DMS79 (cell line): ENCODE measurements around the gene IGFL3.
"Not testable (repeated sequence)": the region's sequence is repeated elsewhere in the genome, so short reads cannot be mapped to it uniquely, and the experiment has no call there.

Experiments
- DNase-seq: peaks from one replicate; lab custom pipeline; 2025; lab: John Stamatoyannopoulos, UW

IGFL3 gene

GRCh38 chr19:46124638-46125115, at the start of gene IGFL3:
TSS of gene IGFL3 (minus strand) at chr19:46124688. CDS start at chr19:46124649, 39 bp downstream.
- no peak for DNase-seq

GRCh38 chr19:46173886-46174480, 49.5 kb upstream of the IGFL3 start:
- no peak for DNase-seq

DNA sequence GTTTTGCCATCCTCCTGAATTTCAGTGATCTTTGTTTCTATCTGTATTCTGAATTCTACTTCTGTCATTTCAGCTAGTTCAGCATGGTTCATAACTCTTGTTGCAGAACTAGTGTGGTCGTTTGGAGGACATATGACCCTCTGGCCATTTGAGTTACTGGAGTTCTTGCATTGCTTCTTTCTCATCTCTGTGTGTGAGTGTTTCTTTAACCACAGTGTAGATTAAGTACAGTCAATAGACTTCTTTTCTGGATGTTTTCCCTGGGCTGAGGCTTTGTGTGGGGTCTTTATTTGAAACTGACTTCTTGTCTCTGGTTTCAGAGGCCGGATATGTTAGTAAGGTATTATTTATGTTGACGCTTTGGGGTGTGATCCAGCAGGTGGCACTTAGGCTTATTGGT, 38.2 kb upstream of the IGFL3 start:
- DNase-seq: no peak

DNA sequence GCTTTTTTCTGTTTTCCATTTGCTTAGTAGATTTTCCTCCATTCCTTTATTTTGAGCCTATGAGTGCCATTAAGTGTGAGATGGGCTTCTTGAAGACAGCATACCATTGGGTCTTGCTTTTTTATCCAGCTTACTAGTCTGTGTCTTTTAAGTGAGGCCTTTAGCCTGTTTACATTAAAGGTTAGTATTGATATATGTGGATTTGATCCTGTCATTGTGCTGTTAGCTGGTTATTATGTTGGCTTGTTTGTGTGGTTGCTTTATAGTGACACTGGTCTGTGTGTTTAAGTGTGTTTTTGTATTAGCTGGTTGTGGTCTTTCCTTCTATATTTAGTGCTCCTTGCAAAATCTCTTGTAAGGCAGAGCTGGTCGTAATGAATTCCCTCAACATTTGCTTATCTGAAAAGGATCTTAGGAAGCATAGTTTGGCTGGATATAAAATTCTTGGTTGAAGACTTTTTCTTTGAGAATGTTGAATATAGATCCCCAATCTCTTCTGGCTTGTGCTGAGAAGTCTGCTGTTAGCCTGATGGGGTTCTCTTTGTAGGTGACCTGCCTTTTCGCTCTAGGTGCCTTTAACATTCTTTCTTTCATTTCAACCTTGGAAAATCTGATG, 37.3 kb upstream of the IGFL3 start:
- not testable (repeated sequence) for DNase-seq

- no peak for DNase-seq
Measured at GRCh38 chr19:46160233-46160775, 35.8 kb upstream of the IGFL3 start.

- no peak for DNase-seq
Measured at GRCh38 chr19:46159418-46160232, 35.1 kb upstream of the IGFL3 start.

DNA sequence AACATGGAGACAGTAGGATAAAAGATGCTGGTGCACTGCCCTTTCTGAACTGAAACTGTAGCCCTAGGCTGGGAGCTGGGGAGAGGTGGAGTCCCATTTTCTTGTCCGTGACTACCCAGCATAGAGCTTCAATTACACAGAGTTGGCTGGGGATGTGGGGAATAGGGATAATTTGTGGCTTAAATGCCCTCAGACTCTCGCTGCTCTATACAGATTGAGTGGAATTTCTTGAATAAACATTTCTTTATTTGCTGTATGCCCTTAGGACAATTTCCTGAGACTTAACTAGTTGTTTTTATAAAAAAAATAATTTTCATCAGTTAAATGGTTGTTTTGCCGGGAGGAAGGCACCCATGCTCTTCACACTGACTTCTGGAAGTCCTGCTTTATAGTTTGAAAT, 30.7 kb upstream of the IGFL3 start:
- DNase-seq: no peak

GRCh38 chr19:46150606-46151005, 26.1 kb upstream of the IGFL3 start:
- DNase-seq: no peak

- DNase-seq: no peak
Measured at GRCh38 chr19:46147791-46148288, 23.4 kb upstream of the IGFL3 start, which contains the start of gene IGFL2. TSS of gene IGFL2 (plus strand) at chr19:46148238. CDS start at chr19:46148279, 41 bp downstream.

- DNase-seq: no peak
Measured at GRCh38 chr19:46147166-46147740, 22.8 kb upstream of the IGFL3 start.

DNA sequence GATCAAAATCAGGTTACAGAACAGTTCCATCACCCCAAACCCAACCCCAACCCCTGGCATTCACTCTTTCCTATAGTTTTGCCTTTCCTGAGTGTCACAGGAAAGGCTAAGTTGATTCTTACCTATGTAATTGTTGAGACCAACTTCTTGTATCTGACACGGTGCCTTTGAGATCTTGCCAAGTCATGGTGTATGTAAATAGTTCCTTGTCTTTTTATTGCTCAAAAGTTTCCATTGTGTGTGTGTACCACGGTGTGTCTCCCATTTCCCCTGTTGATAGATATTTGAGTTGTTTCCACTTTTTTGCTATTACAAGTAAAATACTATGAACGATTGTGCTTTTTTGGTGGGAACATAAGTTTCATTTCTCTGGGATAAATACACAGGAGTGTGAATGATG, 20.3 kb upstream of the IGFL3 start:
- no peak for DNase-seq

- no peak for DNase-seq
Measured at GRCh38 chr19:46142294-46142693, 17.8 kb upstream of the IGFL3 start.

DNA sequence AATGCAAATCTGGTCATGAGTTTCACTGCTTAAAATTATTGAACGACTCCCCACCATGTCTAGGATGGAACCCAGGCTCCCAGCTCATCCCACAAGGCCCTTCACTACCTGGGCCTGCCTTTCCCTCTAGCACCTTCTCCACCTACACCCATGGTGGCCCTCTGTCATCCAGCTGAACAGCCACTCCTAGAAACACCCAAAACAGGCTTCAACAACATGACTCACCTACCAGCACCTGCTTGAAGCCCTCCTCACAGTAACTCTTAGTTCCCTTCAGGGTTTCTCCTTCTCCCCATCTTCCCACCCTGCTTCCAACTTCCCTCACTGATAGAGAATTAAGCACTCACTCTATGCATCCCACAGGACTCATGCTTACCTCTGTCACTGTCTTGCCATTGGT, 16.9 kb upstream of the IGFL3 start:
- DNase-seq: no peak

DNA sequence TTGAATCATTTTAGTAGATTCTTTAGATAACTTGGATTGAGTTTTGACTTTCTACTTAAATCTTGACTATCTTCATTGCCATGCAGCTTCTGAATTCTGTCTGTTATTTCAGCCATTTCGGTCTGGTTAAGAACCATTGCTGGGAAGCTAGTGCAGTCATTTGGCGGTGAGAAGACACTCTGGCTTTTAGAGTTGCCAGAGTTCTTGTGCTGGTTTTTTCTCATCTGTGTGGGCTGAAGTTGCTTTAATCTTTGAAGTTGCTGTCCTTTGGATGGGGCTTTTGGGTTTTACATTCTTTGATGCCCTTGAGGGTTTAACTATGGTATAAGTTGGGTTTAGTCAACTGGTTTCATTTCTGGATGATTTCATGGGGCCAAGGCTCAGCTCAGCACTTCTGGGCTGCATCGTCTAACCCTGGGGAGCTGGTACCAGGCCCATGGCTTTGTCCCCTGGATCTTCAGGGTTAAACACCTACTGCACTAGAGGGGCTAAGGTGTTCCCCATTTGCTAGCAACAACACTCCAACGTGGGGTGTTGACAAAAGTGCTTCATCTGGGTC, 13.5 kb upstream of the IGFL3 start:
- DNase-seq: no peak

DNA sequence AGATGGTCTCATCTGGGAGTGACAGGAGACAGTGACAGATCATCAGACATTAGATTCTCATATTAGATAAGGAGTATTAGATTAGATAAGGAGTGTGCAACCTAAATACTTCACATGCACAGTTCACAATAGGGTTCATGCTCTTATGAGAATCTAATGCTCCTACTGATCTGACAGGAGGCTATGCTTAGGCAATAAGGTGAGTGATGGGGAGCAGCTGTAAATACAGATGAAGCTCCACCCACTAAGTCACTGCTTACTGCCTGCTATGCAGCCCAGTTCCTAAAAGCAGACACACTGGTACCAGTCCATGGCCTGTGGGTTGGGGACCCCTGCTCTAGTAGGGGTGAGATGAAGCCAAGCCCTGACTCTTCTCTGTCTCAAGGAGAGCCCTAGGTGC, 10.0 kb upstream of the IGFL3 start:
- no peak for DNase-seq

DNA sequence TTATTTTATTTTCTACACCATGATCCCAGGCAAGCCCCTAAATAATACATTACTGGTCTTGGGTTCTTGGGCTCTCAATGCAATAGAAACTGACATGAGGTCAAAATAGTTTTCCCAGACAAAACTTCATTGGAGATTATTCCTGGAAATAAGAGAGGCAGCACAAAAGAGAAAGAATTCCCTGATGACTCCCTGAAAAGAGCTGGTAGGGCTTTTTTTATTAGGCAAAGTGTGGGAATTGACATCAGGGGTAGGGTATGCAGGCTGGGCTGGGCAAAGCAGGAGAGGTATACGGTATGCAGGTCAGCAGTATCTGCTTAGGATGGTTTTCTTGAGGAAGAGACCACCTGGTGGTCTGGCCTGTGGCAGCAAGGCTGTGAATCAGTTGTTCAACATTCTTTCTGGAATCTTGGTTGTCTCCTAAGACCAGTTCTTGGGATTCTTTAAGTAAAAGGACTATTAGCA, 9.3 kb upstream of the IGFL3 start:
- DNase-seq: no peak

DNA sequence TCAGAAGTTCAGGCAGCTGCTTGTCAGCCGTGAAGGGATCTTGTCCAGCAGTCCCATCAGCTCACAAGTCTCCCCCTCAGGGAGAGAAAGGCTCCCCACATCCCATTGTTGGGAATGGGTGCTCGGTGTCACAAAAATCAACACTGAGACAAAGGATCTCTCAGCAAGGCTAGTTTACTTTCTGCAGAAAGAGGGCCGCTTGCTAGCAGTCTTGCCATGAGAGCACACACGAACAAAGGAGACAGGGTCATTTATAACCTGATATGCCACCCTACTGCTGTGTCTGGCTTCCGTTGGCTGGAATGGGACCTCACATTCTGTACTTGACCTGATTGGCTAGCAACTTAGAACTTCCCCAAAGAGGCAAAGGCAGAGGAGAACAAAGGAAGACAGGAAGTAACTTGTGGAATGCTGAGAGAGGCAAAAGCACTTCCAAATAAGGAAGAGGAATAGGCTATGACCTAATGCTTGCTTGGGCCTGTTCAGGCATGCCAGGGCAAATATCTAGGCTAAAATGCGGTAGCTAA, 8.7 kb upstream of the IGFL3 start:
- DNase-seq: peak; percentile 82

GRCh38 chr19:46132508-46133100, 8.1 kb upstream of the IGFL3 start:
- DNase-seq: no peak

DNA sequence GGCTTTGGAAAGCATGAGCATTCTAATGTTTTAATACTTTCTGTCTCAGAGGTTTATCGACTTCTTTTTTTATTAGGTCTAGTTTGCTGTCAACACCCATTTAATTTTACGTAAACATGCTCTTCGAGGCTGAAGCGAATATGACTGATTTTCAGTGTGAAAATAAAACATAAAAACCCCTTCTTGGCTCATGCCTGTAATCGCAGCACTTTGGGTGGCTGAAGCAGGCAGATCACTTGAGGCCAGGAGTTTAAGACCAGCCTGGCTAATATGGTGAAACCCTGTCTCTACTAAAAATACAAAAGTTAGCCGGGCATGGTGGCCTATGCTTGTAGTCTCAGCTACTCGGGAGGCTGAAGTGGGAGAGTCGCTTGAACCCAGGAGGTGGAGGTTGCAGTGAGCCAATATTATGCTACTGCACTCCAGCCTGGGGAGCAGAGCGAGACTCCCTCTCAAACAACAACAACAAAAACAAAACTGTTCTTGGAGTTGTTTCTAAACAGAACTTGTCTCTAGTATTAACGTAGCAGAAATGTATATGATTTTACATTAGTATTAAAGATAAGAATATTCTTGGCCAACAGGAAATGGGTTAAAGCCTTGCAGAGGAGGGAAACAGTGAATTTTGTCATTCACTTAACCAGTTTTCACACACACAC, 7.1 kb upstream of the IGFL3 start:
- no peak for DNase-seq

DNA sequence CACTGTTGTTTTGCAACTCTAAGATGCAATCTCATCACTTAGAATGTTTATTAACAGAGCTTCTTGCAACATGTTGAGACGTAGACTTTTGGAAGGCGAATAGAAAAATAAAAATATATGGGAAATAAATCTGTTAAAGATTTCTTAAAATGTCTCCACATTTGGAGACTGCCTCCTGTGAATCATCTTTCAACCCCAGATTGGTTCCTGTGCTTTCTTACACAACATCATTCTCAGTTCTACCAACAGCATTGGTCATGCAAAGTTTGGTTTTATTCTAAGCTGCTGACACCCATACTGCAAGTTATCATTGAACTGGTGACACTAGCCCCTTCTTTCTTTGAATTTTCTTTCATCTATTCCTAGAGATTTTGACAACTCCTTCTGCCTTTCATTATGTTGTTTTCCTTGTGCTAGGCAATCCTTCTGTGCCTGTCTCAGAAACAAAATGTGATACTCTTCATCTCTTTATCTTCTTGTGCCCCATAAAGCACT, 1.6 kb upstream of the IGFL3 start:
- DNase-seq: no peak
